HepG2 (cell line): ENCODE results near the gene CISH. TPM values are rescaled to one million over a fixed set of nuclear protein-coding genes. Genes with fewer than 3 reads are reported as not detected.

ENCODE experiments used
- ATAC-seq: fragments of 200-7000 bp; cut with Tn5 transposase; 3 replicates; pipeline ENCODE4 v1.9.1; 2020; ENCODE audit warnings: mild to moderate bottlenecking, moderate library complexity
- BruUV-seq: library from RNA; stranded (reverse); fragments of 400-500 nt; replicated peaks from 2 replicates; lab custom pipeline; 2021; lab: Mats Ljungman, UMichigan
- CTCF ChIA-PET: fragments of 300-600 bp; formaldehyde crosslinking; extraction: SDS; loops from one replicate; lab custom pipeline; 2021; ENCODE audit warnings: low total read pairs, inconsistent platforms, low intra/inter-chr PET ratio; lab: Yijun Ruan, JAX
- POLR2A ChIA-PET: fragments of 350-600 bp; sonication (Branson Sonifier 250); formaldehyde crosslinking; loops from one replicate; lab custom pipeline; 2020; ENCODE audit warnings: antibody characterized with exemption, inconsistent platforms; lab: Yijun Ruan, JAX
- DNase-seq: peaks from one replicate; pipeline ENCODE4 v3.0.0-alpha.2; 2015; ENCODE audit warnings: low spot score
- FAIRE-seq: peaks from 3 replicates; lab custom pipeline; 2011; peaks lifted over from hg19 to GRCh38; lab: Jason Lieb, UNC
- H2AFZ ChIP-seq: one replicate; pipeline ENCODE4 v1.6.1; 2011; ENCODE audit warnings: low read length, inconsistent platforms
- H3K27ac ChIP-seq: fragments of 300-600 bp; 3 replicates; pipeline ENCODE4 v1.8.0; 2011; ENCODE audit warnings: mixed run types, mild to moderate bottlenecking, mixed read lengths, low read length, inconsistent platforms; ENCODE audit not compliant: insufficient read depth; ENCODE audit errors: extremely low read length
- H3K27me3 ChIP-seq, 2 experiments: fragments of 200-600 bp in 1 of 2; 2 replicates in 1 of 2; 3 replicates in 1 of 2; pipeline versions ENCODE4 v1.6.0 to v1.8.0; 2011; ENCODE audit warnings: low read length in 2 of 2, mild to moderate bottlenecking in 2 of 2, moderate library complexity in 2 of 2, inconsistent platforms in 1 of 2; ENCODE audit not compliant: insufficient read depth in 2 of 2, control insufficient read depth in 1 of 2
- H3K36me3 ChIP-seq, 2 experiments: fragments of 200-600 bp in 1 of 2; replicated peaks in 1 of 2; 2 replicates in 1 of 2; 3 replicates in 1 of 2; pipeline versions ENCODE4 v1.5.1 to v1.8.0; 2011; ENCODE audit warnings: low read length in 2 of 2, inconsistent platforms in 1 of 2; ENCODE audit not compliant: insufficient read depth in 2 of 2, control insufficient read depth in 1 of 2
- H3K4me1 ChIP-seq: 2 replicates; pipeline ENCODE4 v1.5.1; 2012; ENCODE audit warnings: low read length, inconsistent platforms; ENCODE audit not compliant: insufficient read depth
- H3K4me2 ChIP-seq: 2 replicates; pipeline ENCODE4 v1.6.0; 2011; ENCODE audit warnings: low read depth, low read length, inconsistent platforms
- H3K4me3 ChIP-seq, 3 experiments: fragments of 200-600 bp in 1 of 3; sonication (generic), shearing (Covaris generic) in 1 of 3; replicated peaks in 1 of 3; 2 replicates each; pipeline ENCODE4 v1.5.1; 2011 to 2016; ENCODE audit warnings: low read length in 3 of 3, inconsistent platforms in 2 of 3, low read depth in 2 of 3, mild to moderate bottlenecking in 2 of 3, control low read depth in 1 of 3, mixed read lengths in 1 of 3; ENCODE audit not compliant: insufficient read depth in 1 of 3
- H3K79me2 ChIP-seq: one replicate; pipeline ENCODE4 v1.6.1; 2011; ENCODE audit warnings: low read length, inconsistent platforms; ENCODE audit not compliant: insufficient read depth
- H3K9ac ChIP-seq: 2 replicates; pipeline ENCODE4 v1.6.0; 2011; ENCODE audit warnings: mild to moderate bottlenecking, low read depth, low read length, inconsistent platforms; ENCODE audit not compliant: insufficient read depth
- H3K9me3 ChIP-seq: 2 replicates; pipeline ENCODE4 v1.5.1; 2012; ENCODE audit warnings: mild to moderate bottlenecking, low read length
- H4K20me1 ChIP-seq: 2 replicates; pipeline ENCODE4 v1.6.0; 2011; ENCODE audit warnings: inconsistent platforms, mild to moderate bottlenecking, low read length, moderate library complexity; ENCODE audit not compliant: insufficient read depth
- BCL6 ChIP-seq: IDR thresholded peaks from 2 replicates; pipeline ENCODE4 v1.6.1; 2016; ENCODE audit warnings: missing genetic modification reagents, missing compliant biosample characterization
- CREB3 ChIP-seq: sonication (generic); formaldehyde crosslinking; IDR thresholded peaks from 2 replicates; pipeline ENCODE4 v1.5.0; 2020; ENCODE audit warnings: missing genetic modification reagents
- ELF3 ChIP-seq: IDR thresholded peaks from 2 replicates; pipeline ENCODE4 v1.6.1; 2016; ENCODE audit warnings: missing genetic modification reagents, missing compliant biosample characterization
- HDAC1 ChIP-seq: sonication (generic); formaldehyde crosslinking; IDR thresholded peaks from 2 replicates; pipeline ENCODE4 v1.5.1; 2020; ENCODE audit warnings: mild to moderate bottlenecking, missing genetic modification reagents
- PITX1 ChIP-seq: sonication (generic); formaldehyde crosslinking; IDR thresholded peaks from 2 replicates; pipeline ENCODE4 v1.5.1; 2020; ENCODE audit warnings: mild to moderate bottlenecking, missing genetic modification reagents
- SMC3 ChIP-seq: IDR thresholded peaks from 2 replicates; pipeline ENCODE4 v1.6.1; 2011; ENCODE audit warnings: low read length, improper control_type of control experiment
- XBP1 ChIP-seq: sonication (generic); formaldehyde crosslinking; IDR thresholded peaks from 2 replicates; pipeline ENCODE4 v1.5.0; 2020; ENCODE audit warnings: missing genetic modification reagents
- ZNF274 ChIP-seq: sonication (generic); formaldehyde crosslinking; IDR thresholded peaks from 2 replicates; pipeline ENCODE4 v1.5.1; 2020; ENCODE audit warnings: mild to moderate bottlenecking, missing genetic modification reagents
- ZNF768 ChIP-seq: sonication (generic); formaldehyde crosslinking; IDR thresholded peaks from 2 replicates; pipeline ENCODE4 v1.4.0; 2020; ENCODE audit warnings: missing genetic modification reagents
- ZNF777 ChIP-seq: sonication (generic); formaldehyde crosslinking; IDR thresholded peaks from 2 replicates; pipeline ENCODE4 v1.4.0; 2020; ENCODE audit warnings: missing genetic modification reagents
- WGBS: methylation state at CpG from one replicate; pipeline ENCODE4 v1.1.6; 2017; ENCODE audit warnings: low lambda C conversion rate; 5-methylcytosine and 5-hydroxymethylcytosine counted together
- in situ Hi-C: cut with HindIII; loops from 2 replicates; pipeline ENCODE4 v1.10.0; 2017; ENCODE audit warnings: low pct_unique_long_range_greater_than_20kb; ENCODE audit not compliant: extremely low pct_ligation_motif_present
- intact Hi-C: fragments of 100-400 bp; cut with micrococcal nuclease; formaldehyde crosslinking; loops from one replicate; pipeline ENCODE4 v1.10.0; 2022; ENCODE audit not compliant: unreplicated experiment
- polyA plus RNA-seq, 8 experiments: library from polyadenylated mRNA; depleted of rRNA in 3 of 8; stranded (reverse) in 7 of 8; unstranded in 1 of 8; fragments of >200 nt; fragmentation: Illumina TruSeq in 4 of 8; extraction: Trizol in 4 of 8; gene quantifications; 2 replicates each; pipeline versions ENCODE4 v1.2.1 to v1.2.3, GENCODE V29; 2011 to 2016; ENCODE audit warnings: low read depth in 4 of 8, missing spikeins in 1 of 8, mixed read lengths in 1 of 8; ENCODE audit not compliant: insufficient read depth in 1 of 8
- total RNA-seq, 5 experiments: library from RNA; depleted of rRNA; stranded (reverse); fragments of >200 nt; fragmentation: Illumina TruSeq; extraction: Trizol; gene quantifications; 2 replicates each; pipeline ENCODE4 v1.2.3, GENCODE V29; 2016; ENCODE audit warnings: low read depth in 1 of 5

CISH gene
- total and polyA plus RNA-seq, 2 of the 13 experiments (the other 11 are each of a cell fraction or from before 2014, with no cell fraction given) = 0.91 to 1.5 TPM

DNA sequence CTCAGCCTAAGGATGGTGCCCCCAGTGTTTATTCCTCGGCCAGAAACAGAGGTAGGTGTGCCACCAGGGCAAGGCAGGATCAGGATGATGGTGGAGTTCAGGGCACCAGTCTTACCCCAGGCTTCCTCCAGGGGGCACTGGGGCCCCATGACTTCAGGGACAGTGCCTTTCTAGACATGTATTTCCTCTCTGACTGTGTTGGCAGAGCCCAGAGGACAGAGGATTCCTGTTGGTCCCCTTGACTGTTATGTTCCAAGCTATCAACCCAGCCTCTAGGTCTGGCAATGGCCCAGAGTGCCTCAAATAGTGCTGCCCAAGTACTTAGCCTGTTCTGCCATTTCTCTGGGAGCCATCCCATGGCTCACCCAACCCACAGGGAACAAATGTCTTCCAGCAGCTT lies 39.4 kb downstream of the CISH start (continued):
- TF ChIP-seq BCL6 (CRISPR knock-in tag) (peak; percentile 95), ELF3 (CRISPR knock-in tag) (peak; percentile 66; the same call in 1 of the 2 replicates), CREB3 (CRISPR knock-in tag) (no peak), HDAC1 (CRISPR knock-in tag) (0 out of 2 replicates have a peak, but pooled peaks have one; percentile 21), SMC3 (peak; percentile 100), ZNF274 (peak; percentile 41; the same call in 1 of the 2 replicates)

DNA sequence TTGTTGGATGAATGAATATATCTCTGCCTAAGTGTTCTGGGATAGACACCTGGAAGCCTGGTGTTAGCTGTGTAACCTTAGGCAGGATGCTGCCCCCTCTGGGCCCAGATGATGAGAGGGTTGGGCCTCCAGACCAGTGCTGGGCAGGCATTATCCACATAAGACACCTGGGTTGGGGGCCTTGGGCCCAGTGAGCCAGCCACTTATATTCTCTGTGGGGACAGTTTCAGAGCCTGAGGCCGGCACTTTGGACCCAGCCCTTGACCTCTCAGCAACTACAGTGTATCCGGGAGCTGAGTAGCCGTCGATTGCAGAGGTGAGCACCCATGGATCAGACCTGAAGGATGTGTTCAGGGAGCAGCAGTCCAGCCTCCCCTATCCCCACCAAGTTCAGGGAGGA lies 40.1 kb downstream of the CISH start:
- no peaks in the 10 kb centered on the region; a peak in 2 of 5 replicates for H3K36me3 ChIP-seq
- no peak overlapping the region for H3K9ac ChIP-seq
- peaks cover 54% of the 10 kb centered on the region for H3K4me1 ChIP-seq
- no peak overlapping the region for H2AFZ ChIP-seq
- in situ Hi-C loops = loop anchor here (5.0 kb wide), 3 partner anchors 41 to 811 kb away; partner anchors contain the start of gene CISH
- H3K79me2 ChIP-seq = no peaks in the 10 kb centered on the region
- ATAC-seq (no peak), FAIRE-seq (no peak), DNase-seq (no peak)
- 5% methylated on average over 3 of the region's 4 CpGs for WGBS
- no TSS peak for BruUV-seq
- CTCF ChIA-PET = interaction anchor here (1.5 to 7.2 kb wide), 2 partner anchors 42 to 81 kb away, joined by 4 to 182 read pairs; partner anchors contain the start of genes CISH and MAPKAPK3
- TF ChIP-seq PITX1 (CRISPR knock-in tag) (no peak), XBP1 (CRISPR knock-in tag) (no peak), ZNF777 (no peak), ZNF768 (CRISPR knock-in tag) (peak; percentile 84)
- no peak overlapping the region for H3K27ac ChIP-seq
- intact Hi-C loops = no loop called here
- H3K27me3 ChIP-seq = peaks cover 4 to 7% of the 10 kb centered on the region in 2 experiments; a peak in 2 of 5 replicates
- H4K20me1 ChIP-seq = no peaks in the 10 kb centered on the region
- H3K4me2 ChIP-seq = no peak overlapping the region
- POLR2A ChIA-PET = interaction anchor here (1.4 to 3.3 kb wide), 3 partner anchors 17 to 45 kb away, joined by 4 to 64 read pairs (median 12); partner anchors contain the start of gene CISH
- H3K4me3 ChIP-seq = no peak overlapping the region
- no peaks in the 10 kb centered on the region for H3K9me3 ChIP-seq
